Stimulated activated CD8-positive, alpha-beta memory T cell treated with anti-CD3 and anti-CD28 coated beads, Interleukin-4, amount 100 ng/mL, for 4 hours (primary cell): ENCODE measurements around the gene LRCH2.
"Not testable (repeated sequence)": the region's sequence is repeated elsewhere in the genome, so short reads cannot be mapped to it uniquely, and the experiment has no call there.

Source experiments
- DNase-seq, 2 donors: peaks; one replicate each; pipeline ENCODE4 v3.0.0-alpha.2; 2020; ENCODE audit warnings: low read depth in 2 of 2, low spot score in 1 of 2

Gene LRCH2

GRCh38 chrX:115233497-115234455 is at the start of gene LRCH2:
TSS of gene LRCH2 (minus strand) at chrX:115234096. CDS start at chrX:115234041, 55 bp downstream.
- no peak for DNase-seq

DNA sequence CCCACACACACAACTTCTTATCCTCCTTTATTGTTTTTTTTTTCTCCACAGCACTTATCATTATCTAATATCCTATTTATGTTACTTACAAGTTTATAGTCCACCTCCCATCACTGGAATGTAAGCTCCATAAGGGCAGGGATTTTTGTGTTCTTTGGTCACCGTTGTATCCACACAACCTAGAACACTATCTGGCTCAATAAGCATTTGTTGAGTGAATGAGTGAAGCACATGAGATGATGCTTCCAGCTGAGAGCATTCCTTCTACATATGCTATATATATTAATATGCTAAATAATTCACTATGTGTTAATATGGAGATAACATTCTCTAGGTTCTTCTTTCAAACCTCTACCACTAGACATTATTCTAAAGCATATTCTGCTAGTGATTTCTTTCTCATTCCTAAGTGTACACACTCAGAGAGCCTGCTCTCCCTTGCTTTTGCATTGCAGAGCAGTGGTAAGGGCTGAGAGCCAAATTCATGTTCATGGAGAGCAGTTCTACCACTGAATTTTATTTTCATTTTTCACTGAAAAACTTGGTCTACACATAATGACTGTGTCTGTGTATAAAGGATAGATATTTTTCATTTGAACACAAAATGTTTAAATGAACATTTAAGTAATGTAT is 35.3 kb upstream of the LRCH2 start:
- no peak for DNase-seq

GRCh38 chrX:115268421-115268820 is 34.5 kb upstream of the LRCH2 start:
- no peak for DNase-seq

- no peak for DNase-seq
Measured at GRCh38 chrX:115266300-115266699, 32.4 kb upstream of the LRCH2 start.

- DNase-seq: no peak
Measured at GRCh38 chrX:115264009-115264408, 30.1 kb upstream of the LRCH2 start.

- no peak for DNase-seq
Measured at GRCh38 chrX:115261148-115261547, 27.3 kb upstream of the LRCH2 start.

DNA sequence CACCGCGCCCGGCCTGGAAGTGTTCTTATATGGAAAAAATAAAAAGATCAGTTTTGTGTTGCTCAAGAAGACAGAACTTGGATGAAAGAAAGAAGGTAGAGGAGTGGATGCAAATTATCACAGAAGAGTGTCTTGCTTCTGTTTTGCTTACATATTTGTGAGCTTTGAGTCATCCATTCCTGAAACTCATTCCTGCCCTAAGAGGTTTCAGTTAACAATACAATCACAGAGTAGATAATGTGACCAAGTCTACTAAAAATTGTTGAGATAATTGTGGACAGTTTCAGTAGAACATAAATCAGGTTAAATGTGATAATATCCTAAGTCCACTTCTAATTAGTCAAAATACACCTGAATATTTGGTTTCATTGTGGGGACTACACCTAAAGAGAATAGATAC is 26.4 kb upstream of the LRCH2 start:
- no peak for DNase-seq

DNA sequence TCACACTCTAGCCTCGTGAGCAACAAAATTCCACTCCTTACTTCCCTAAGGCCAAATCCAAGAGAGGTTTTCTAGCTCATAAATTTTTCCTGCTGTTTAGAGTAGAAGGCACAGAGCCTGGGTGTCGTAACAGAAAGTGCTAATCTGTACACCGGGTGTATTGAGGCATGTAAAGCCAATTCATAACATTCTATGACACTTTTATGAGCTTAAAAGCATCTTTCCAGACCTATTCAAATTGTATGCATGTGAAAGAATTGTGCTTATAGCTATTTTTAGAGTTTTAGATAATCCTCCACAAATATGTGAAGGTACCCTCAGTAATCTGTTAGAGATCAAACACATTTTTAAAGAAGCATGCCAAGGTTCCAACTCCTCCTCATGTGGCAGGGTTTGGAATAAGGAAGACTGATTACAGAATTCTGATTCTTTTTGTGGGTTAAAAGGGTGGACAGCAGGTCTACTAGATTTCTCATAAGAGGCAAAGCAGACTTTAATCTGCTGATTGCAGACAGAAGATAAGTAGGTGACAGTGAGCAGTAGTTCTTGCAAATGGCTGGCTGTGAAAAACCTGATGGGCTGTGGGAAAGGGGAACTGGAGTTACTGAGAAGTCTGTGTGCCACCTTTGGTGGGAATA is 25.5 kb upstream of the LRCH2 start:
- no peak for DNase-seq

DNA sequence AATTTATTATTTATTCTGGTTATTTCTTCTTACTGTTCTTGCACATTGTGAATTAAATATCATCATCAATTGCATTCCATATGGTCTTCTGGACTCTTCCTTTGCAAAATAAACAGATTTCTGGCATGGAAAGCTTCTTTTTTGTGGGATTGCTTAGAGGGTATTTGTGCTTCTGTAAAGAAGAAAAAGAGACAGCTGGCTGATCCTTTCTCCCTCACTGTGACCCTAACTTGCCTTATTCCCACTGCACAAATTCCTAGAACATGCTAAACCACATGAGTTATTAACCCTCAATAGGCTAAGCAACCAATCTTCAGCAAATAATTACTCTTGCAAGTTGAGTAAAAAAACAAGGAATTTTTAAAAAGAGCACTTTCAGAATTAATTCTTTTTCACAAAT is 23.8 kb upstream of the LRCH2 start:
- DNase-seq: no peak

DNA sequence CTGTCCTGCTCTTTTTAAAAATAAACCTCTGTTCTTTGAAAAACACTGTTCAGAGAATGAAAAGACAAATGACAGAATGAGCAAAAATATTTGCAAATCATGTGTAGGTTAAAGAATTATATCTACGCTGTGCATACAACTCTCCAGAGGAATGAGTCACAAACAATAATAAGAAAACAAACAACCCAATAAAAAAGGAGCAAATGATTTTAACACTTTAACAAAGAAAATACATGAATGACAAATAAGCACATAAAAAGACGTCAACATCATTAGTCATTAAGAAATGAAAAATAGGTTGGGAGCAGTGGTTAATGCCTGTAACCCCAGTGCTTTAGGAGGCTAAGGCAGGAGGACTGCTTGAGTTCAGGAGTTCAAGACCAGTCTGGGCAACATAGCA is 21.1 kb upstream of the LRCH2 start:
- DNase-seq: no peak

- no peak for DNase-seq
Measured at GRCh38 chrX:115251458-115252233, 17.8 kb upstream of the LRCH2 start.

DNA sequence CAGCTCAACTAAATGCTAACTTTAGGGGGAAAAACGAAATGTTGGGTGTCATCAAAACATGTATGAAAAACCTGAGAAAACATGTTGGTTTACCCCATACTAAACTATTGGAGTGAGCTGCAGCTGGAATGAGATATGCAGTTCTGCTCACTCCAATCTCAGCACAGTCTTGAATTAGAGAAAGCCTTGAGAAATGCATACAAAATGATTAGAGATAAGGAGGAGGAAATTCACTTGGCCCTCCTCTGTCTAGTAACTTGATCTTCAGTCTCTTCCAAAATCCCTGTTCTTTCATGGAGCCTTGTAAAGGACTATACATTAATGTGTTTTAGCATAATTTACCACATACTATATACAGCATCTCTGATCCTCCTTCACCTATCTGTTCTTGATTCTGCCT is 3.2 kb upstream of the LRCH2 start:
- DNase-seq: no peak

GRCh38 chrX:115236560-115236959 is 2.7 kb upstream of the LRCH2 start:
- DNase-seq: no peak

DNA sequence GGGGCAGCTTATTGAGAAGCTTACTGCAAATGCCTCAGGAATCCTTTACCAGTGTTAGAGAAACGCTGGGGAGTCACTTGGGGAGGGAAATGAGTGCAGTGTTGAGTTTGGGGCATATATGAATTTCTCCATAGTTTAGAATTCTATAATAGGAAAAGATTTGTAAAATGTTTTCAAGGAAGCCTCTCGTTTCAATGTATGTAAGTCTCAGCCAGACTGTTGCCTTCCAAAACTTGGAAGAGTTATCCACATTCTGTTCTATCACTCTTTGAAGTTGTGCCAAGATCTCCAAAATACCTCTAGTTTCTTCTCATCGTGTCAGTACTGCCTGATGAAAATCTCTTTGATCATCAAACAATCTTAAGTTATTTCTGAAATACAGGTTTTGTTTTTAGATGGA is 565 bp upstream of the LRCH2 start:
- no peak for DNase-seq

- no peak for DNase-seq
Measured at GRCh38 chrX:115232933-115233496, 881 bp downstream of the LRCH2 start.

DNA sequence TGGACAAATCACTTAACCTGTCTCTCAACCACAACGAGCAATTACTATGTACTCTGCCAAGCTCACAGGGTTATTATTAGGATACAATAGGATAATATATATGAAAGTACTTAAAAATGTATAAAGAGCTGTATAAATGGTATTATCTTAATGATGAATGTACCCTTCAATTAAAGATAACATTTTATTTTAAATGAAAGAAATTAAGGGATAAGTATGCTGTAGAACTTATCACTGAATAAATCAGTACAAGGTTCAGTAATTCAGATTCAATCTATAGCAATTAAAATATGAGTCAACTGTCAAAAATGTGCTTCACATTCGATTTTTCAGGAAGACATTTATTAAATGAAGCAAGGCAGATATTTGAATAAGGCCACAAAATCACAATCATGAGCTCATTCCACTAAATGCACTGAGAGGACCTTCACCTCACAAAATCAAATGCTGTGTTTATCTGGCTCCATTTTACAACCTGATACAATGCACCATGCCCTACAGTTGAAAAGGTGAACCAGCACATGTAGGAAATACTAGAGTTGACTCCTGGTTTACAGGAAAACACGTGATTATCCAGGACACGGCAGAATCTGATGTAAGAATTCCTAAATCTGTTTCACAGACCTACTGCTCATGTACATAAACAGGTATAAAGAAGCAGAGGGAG is 4.4 kb downstream of the LRCH2 start:
- no peak for DNase-seq

- no peak for DNase-seq
Measured at GRCh38 chrX:115226929-115227328, 7.0 kb downstream of the LRCH2 start.

DNA sequence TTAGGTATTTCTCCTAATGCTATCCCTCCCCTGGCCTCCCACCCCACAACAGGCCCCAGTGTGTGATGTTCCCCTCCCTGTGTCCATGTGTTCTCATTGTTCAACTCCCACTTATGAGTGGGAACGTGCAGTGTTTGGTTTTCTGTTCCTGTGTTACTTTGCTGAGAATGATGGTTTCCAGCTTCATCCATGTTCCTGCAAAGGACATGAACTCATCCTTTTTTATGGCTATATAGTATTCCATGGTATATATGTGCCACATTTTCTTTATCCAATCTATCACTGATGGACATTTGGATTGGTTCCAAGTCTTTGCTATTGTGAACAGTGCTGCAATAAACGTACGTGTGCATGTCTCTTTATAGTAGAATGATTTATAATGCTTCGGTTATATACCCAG is 16.6 kb downstream of the LRCH2 start:
- DNase-seq: not testable (repeated sequence)

- no peak for DNase-seq
Measured at GRCh38 chrX:115214605-115215004, 19.3 kb downstream of the LRCH2 start.

DNA sequence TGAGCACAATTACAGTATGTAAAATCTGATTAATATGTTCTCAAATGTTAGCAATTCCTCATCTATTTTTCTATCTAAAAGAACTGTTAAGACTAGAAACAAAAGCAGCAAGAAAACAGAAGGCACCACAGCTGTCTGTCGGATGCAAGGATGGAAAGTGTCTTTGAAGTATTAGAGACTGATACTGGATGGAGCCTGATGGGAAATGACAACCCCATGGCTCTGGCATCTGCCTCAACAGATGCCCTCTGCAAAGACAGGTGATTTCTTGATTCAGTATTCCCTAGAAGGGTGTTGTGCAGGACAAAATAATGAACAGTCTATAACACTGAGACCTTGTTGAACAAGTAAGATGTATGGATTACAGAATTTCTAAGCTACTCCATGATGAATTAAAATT is 19.7 kb downstream of the LRCH2 start:
- DNase-seq: no peak
